ENCODE results near the gene TMEM212. TPM values are rescaled to one million over a fixed set of nuclear protein-coding genes. Genes with fewer than 3 reads are reported as not detected.

TMEM212 gene
- total RNA-seq, 2 donors from 2014 or later = not detected

DNA sequence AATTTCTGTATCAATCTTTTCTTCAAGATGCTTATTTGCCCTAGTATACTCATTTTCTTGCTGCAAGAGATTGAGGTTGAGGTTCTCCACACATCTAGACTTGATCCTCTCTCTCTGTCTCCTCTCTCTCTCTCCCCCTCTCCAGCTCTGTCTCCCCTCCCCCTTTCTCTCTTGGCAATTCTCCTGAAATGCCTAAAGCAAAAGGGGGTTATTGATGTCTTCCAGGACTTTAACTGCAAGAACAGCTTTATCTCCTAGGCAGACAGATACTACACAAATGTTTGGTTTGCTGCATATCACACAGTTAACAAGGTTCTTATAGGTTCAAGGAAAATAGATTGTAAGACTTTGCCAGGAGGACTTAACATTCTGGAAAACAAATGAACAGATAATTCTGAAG is 52.1 kb downstream of the TMEM212 start:
- H3K27ac ChIP-seq (ENCODE audit: low read depth, low read length) = no peak overlapping the region

DNA sequence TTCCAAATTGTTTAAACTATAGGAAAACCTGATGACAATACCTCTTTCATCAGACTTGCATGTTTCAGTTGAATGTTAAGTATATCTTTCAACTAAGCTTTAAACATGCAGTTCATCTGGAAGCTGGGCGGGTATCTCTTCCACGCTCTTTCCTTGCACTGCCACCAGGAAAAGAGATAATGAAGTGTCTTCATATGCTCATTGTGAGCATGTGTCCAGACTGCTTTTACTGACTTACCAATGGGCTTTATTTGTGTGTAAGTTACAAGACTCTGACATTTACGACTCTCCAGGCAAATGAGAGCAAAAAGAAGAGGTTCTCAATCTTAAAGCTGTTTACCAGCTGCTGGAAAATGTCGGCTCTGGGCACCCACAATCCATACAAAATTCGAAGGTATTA is 52.8 kb downstream of the TMEM212 start:
- H3K36me3 Mint-ChIP-seq (ENCODE audit: low read depth) = no peaks in the 10 kb centered on the region
- Histone ChIP-seq H3K4me3 (ENCODE audit: low read length) (peak overlapping the region; percentile 3), H3K27ac (ENCODE audit: low read depth, low read length) (no peak overlapping the region), H3K4me1 (ENCODE audit: control insufficient read depth, insufficient read depth, low read length) (peaks cover 12% of the 10 kb centered on the region), H3K9ac (ENCODE audit: extremely low read depth, low read length, poor library complexity, severe bottlenecking) (no peak overlapping the region), H3K9me3 (ENCODE audit: control insufficient read depth, low read length) (no peaks in the 10 kb centered on the region), H3K36me3 (ENCODE audit: control insufficient read depth, insufficient read depth, low read length) (no peaks in the 10 kb centered on the region), H3K27me3 (ENCODE audit: control insufficient read depth, insufficient read depth, low read length, poor library complexity, severe bottlenecking) (no peaks in the 10 kb centered on the region)
- H3K27ac Mint-ChIP-seq = no peak overlapping the region
- DNase-seq = no peak
- TF ChIP-seq, protein P1, sequence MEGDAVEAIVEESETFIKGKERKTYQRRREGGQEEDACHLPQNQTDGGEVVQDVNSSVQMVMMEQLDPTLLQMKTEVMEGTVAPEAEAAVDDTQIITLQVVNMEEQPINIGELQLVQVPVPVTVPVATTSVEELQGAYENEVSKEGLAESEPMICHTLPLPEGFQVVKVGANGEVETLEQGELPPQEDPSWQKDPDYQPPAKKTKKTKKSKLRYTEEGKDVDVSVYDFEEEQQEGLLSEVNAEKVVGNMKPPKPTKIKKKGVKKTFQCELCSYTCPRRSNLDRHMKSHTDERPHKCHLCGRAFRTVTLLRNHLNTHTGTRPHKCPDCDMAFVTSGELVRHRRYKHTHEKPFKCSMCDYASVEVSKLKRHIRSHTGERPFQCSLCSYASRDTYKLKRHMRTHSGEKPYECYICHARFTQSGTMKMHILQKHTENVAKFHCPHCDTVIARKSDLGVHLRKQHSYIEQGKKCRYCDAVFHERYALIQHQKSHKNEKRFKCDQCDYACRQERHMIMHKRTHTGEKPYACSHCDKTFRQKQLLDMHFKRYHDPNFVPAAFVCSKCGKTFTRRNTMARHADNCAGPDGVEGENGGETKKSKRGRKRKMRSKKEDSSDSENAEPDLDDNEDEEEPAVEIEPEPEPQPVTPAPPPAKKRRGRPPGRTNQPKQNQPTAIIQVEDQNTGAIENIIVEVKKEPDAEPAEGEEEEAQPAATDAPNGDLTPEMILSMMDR (conservative IDR thresholded peaks at IDR 0.05) = no peak
- no peak overlapping the region for H3K4me3 Mint-ChIP-seq
- H3K27me3 Mint-ChIP-seq (ENCODE audit: insufficient read depth) = no peaks in the 10 kb centered on the region
- H3K4me1 Mint-ChIP-seq = peaks cover 30% of the 10 kb centered on the region
- WGBS, 2 experiments (ENCODE audit: insufficient coverage in 1 of 2, insufficient read length in 1 of 2) = 95% methylated on average over 4 to 5 of the region's 5 CpGs
- H3K9me3 Mint-ChIP-seq = no peaks in the 10 kb centered on the region

More for the DNA sequence above, 52.1 kb downstream of the TMEM212 start:
- TF ChIP-seq, protein P1 (conservative IDR thresholded peaks at IDR 0.05) = no peak
- Mint-ChIP-seq H3K4me3 (no peak overlapping the region), H3K27ac (no peak overlapping the region), H3K4me1 (peaks cover 30% of the 10 kb centered on the region), H3K9me3 (no peaks in the 10 kb centered on the region), H3K36me3 (ENCODE audit: low read depth) (no peaks in the 10 kb centered on the region), H3K27me3 (ENCODE audit: insufficient read depth) (no peaks in the 10 kb centered on the region)
- H3K27me3 ChIP-seq (ENCODE audit: control insufficient read depth, insufficient read depth, low read length, poor library complexity, severe bottlenecking) = no peaks in the 10 kb centered on the region
- no peaks in the 10 kb centered on the region for H3K9me3 ChIP-seq (ENCODE audit: control insufficient read depth, low read length)
- H3K4me1 ChIP-seq (ENCODE audit: control insufficient read depth, insufficient read depth, low read length) = peaks cover 12% of the 10 kb centered on the region
- H3K4me3 ChIP-seq (ENCODE audit: low read length) = no peak overlapping the region
- DNase-seq = no peak
- H3K9ac ChIP-seq (ENCODE audit: extremely low read depth, low read length, poor library complexity, severe bottlenecking) = no peak overlapping the region
- no peaks in the 10 kb centered on the region for H3K36me3 ChIP-seq (ENCODE audit: control insufficient read depth, insufficient read depth, low read length)

DNA sequence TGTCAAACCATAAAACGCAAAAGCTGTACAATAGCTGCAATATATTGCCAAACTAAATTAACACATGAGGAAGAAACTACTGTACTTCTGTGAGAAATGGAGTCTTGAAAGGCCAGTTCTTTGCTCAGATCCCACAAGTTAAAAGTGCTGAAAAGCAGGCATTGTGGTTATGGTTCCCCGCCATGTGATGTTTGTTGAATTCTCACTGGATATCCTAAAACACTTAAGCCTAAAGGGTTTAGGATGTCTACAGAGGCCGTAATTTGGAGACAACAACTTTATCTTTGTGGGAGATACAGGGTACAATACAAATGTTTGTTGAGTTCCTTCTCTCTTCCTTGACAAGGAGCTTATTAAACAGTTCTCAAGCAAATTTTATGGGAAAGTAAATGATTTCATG is 53.2 kb downstream of the TMEM212 start:
- Histone ChIP-seq H3K4me1 (ENCODE audit: control insufficient read depth, insufficient read depth, low read length) (peaks cover 12% of the 10 kb centered on the region), H3K4me3 (ENCODE audit: low read length) (peak overlapping the region; percentile 3), H3K36me3 (ENCODE audit: control insufficient read depth, insufficient read depth, low read length) (no peaks in the 10 kb centered on the region), H3K9ac (ENCODE audit: extremely low read depth, low read length, poor library complexity, severe bottlenecking) (no peak overlapping the region), H3K9me3 (ENCODE audit: control insufficient read depth, low read length) (no peaks in the 10 kb centered on the region), H3K27ac (ENCODE audit: low read depth, low read length) (no peak overlapping the region), H3K27me3 (ENCODE audit: control insufficient read depth, insufficient read depth, low read length, poor library complexity, severe bottlenecking) (no peaks in the 10 kb centered on the region)
- Mint-ChIP-seq H3K27ac (peak overlapping the region; percentile 3), H3K9me3 (no peaks in the 10 kb centered on the region), H3K27me3 (ENCODE audit: insufficient read depth) (no peaks in the 10 kb centered on the region), H3K4me1 (peaks cover 30% of the 10 kb centered on the region), H3K4me3 (no peak overlapping the region), H3K36me3 (ENCODE audit: low read depth) (no peaks in the 10 kb centered on the region)
- TF ChIP-seq, protein P1 (conservative IDR thresholded peaks at IDR 0.05) = no peak
- 87% methylated on average over 3 of the region's 3 CpGs; no CpG with 5 or more reads in 1 of the 2 experiments for WGBS, 2 experiments (ENCODE audit: insufficient coverage in 1 of 2, insufficient read length in 1 of 2)
- DNase-seq = no peak

All from endodermal cell (in vitro differentiated cells).